Activated T-helper 2 cell treated with anti-CD3 and anti-CD28 coated beads, Interferon-gamma antibody, Interleukin-2, Interleukin-4, amounts not matched to agents 10 μg/mL and 5 μg/mL and 100 μg/mL, durations not matched to agents 14 hours and 24 hours and 36 hours (primary cell): ENCODE results near the gene NPM3. TPM values are rescaled to one million over a fixed set of nuclear protein-coding genes. Genes with fewer than 3 reads are reported as not detected.

ENCODE experiments used
- DNase-seq: peaks from one replicate; pipeline ENCODE4 v3.0.0; 2021; ENCODE audit warnings: low spot score
- H3K27ac Mint-ChIP-seq: one replicate; pipeline ENCODE4 v1.8.0; 2021; ENCODE audit warnings: mixed read lengths
- H3K27me3 Mint-ChIP-seq: one replicate; pipeline ENCODE4 v1.8.0; 2021; ENCODE audit warnings: low read depth, mixed read lengths
- H3K36me3 Mint-ChIP-seq: one replicate; pipeline ENCODE4 v1.8.0; 2021; ENCODE audit warnings: low read depth, mixed read lengths
- H3K4me1 Mint-ChIP-seq: one replicate; pipeline ENCODE4 v1.8.0; 2021; ENCODE audit warnings: low read depth, mixed read lengths
- H3K4me3 Mint-ChIP-seq: one replicate; pipeline ENCODE4 v1.8.0; 2021; ENCODE audit warnings: low read depth, mild to moderate bottlenecking, moderate library complexity, mixed read lengths
- H3K9me3 Mint-ChIP-seq: one replicate; pipeline ENCODE4 v1.8.0; 2021; ENCODE audit warnings: mixed read lengths
- intact Hi-C: fragments of 100-400 bp; cut with micrococcal nuclease; formaldehyde crosslinking; loops from one replicate; pipeline ENCODE4 v1.15.1; 2023
- total RNA-seq: library from RNA; stranded (reverse); gene quantifications from 2 replicates; pipeline ENCODE4 v1.2.3, GENCODE V29; 2022

The NPM3 gene
- total RNA-seq, 1 donor from 2014 or later, result 139 TPM

DNA sequence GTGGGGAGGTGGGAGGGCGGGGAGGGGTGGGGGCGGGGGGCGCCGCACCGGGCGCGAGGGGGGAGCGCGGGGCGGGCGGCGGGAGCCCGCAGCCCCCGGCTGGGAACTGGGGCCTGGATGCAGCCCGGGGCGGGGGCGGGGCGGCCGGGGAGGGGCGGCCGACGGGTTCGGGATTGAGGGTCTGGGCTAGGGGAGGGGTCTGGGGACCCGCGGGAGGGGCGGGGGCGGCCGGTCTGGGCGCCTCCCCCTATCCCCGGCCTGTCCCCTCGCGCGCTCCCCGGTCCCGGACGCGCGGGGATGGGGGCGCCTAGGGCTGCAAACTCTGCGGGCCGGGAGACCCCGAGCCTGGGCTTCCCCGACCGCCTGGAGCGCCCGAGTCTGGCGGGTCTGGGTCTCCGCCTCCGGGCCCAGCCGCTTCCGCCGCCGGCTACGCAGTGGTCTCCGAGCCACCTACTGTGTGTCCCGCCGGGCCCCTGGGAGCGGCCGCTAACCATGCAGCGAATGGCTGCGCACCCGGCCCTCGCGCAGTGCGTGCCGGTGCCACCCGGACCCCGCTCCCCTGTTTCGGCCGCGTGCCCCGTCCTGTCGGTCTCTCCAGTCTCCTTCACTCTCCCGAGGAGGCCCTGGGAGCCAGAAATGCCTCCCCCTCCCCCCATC, 7.0 kb downstream of the NPM3 start:
- no peak overlapping the region for H3K4me3 Mint-ChIP-seq
- H3K4me1 Mint-ChIP-seq, result peaks cover 15% of the 10 kb centered on the region
- peaks cover 19% of the 10 kb centered on the region for H3K36me3 Mint-ChIP-seq
- intact Hi-C loops, result loop anchor here (10.0 kb wide), 2 partner anchors 631 to 1041 kb away; no protein-coding TSS in a partner anchor
- H3K27me3 Mint-ChIP-seq, result peaks cover 59% of the 10 kb centered on the region
- H3K9me3 Mint-ChIP-seq, result no peaks in the 10 kb centered on the region
- DNase-seq, result no peak
- H3K27ac Mint-ChIP-seq, result no peak overlapping the region

DNA sequence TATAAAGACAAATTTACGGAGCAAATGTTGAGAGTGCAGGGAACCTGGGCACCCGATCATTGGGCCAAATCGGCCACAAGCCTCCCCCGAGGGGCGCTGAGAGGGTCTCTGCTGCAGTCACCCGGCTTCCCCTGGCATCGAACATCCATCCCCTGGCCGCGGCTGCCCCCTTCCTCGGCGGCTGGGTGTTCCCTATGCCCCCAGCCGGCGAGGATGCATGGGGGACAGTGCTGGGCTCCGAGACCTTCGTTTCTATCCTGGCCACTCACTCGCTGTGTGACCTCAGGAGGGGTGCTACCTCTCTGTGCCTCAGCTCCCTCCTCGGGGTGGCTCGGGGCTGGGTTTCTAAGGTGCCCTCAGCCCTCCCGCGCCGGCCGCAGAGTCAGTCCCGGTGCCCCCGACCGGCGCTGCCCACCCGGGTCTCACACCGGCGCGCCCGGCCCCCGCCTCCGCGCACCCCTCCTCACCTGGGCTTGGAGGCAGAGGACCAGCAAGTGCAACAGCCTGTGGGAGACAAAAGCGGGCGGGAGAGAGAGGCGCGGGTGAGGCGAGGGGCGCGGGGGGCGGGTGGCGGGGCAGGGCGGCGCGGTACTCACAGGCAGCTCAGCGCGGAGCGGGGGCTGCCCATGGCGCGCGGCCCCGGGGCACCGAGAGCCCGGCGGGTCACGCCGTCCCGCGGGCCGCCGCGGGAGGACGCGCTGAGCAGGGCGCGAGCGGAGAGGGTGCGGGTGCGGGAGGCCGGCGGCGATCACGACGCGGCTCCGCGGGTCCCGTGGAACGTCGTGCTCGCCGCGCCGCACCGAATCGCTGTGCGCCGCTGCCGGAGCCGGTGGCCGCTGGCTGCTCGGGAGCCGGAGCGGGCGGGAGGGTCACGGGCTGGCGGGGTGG, 7.7 kb downstream of the NPM3 start, which contains the start of gene FGF8:
FGF8 (minus strand) TSS at position 842 of the 888 bp plus-strand sequence; CDS start at position 628, 214 bp downstream.
- Mint-ChIP-seq H3K4me3 (no peak within 1 kb of the TSS), H3K9me3 (no peaks in the 10 kb centered on the region), H3K36me3 (peaks cover 17% of the 10 kb centered on the region), H3K27ac (no peak within 1 kb of the TSS), H3K27me3 (peaks cover 61% of the 10 kb centered on the region), H3K4me1 (peaks cover 11% of the 10 kb centered on the region)
- intact Hi-C loops, result loop anchor here (10.0 kb wide), 2 partner anchors 631 to 1041 kb away; no protein-coding TSS in a partner anchor
- DNase-seq, result no peak

- Mint-ChIP-seq H3K4me3 (no peak overlapping the region), H3K27me3 (peaks cover 61% of the 10 kb centered on the region), H3K9me3 (no peaks in the 10 kb centered on the region), H3K4me1 (peaks cover 8% of the 10 kb centered on the region), H3K27ac (no peak overlapping the region), H3K36me3 (peaks cover 17% of the 10 kb centered on the region)
- DNase-seq, result no peak
- intact Hi-C loops, result loop anchor here (10.0 kb wide), 2 partner anchors 630 to 1040 kb away; no protein-coding TSS in a partner anchor
These were observed 8.5 kb downstream of the NPM3 start for GRCh38 chr10:101774589-101775272.

DNA sequence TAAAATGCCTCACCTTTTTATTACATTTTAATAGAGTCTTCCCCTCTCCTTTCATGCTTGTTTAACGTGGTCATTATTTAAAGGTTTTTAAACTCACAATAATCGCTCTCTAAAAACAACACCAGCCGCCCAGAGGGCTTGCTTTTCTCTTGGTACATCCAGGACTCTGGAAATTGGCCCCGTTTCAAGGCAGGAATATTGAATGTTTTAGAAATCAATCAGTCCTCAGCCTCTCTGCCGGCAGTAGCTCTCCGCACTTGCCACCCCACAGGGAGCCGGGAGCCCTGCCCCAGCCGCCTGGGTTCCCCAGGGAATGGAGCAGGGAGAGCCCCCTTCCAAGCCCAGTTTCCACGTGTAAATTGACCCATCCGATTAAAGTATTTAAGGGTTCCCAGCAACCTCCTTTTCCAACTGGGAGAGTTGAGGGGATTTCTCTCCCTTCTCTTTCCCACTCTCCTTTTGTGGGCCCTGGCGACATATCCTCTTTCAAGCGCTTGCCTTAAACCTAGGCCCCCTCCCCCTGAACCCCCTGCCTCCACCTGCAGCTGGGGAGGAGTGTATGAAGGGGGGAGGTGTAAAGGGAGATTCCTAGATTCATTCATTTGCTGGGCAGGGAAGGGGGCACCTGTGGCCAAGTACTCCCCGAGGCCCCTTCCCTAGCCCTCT, 9.2 kb downstream of the NPM3 start:
- peaks cover 14% of the 10 kb centered on the region for H3K36me3 Mint-ChIP-seq
- H3K4me3 Mint-ChIP-seq, result no peak overlapping the region
- H3K27me3 Mint-ChIP-seq, result peaks cover 62% of the 10 kb centered on the region
- no peaks in the 10 kb centered on the region for H3K9me3 Mint-ChIP-seq
- no peak for DNase-seq
- peaks cover 4% of the 10 kb centered on the region for H3K4me1 Mint-ChIP-seq
- intact Hi-C loops, result loop anchor here (10.0 kb wide), 2 partner anchors 629 to 1039 kb away; no protein-coding TSS in a partner anchor
- H3K27ac Mint-ChIP-seq, result no peak overlapping the region

DNA sequence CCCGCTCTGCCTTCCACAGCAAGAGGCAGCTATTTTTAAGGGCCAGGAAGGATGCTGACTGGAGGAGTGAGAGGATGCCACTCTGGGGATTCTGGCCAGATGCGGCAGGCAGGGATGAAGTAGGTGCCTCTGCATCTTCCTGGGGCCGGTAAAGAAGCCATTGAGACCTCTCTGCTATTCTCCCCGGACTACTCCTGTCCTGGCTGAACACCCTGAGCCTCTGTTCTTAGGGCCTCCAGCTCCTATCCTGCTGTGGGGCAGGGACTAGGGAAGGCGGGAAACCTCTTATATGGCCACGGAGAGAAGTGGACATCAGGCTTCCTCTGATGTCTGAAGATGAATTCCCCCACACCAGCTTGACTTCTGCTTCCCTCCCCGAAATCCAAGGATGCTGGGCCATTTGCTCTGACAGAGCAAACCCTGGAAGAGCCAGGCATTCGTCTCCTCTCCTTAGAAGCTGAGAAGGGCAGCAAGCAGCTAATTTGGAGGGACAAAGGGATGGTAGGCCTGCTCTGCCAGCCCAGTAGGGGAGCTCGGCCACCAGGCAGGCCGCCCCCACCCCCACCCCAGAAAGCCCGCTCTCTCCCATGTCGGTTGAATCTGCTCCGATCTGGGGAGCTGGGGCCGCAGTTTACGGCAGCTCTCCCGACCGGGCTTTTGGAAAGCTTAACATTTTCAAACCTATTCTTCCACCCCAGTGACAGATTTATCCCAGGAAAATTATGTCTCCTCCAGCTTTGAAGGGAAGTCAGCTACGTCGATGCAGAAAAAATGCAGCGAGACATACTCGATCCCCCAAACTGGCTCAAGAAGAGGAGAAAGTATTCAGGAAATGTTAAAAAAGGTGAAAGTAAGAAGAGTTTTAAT, 10.1 kb downstream of the NPM3 start:
- Mint-ChIP-seq H3K27ac (no peak overlapping the region), H3K4me3 (no peak overlapping the region), H3K4me1 (no peaks in the 10 kb centered on the region), H3K9me3 (no peaks in the 10 kb centered on the region), H3K36me3 (peaks cover 9% of the 10 kb centered on the region), H3K27me3 (peaks cover 57% of the 10 kb centered on the region)
- intact Hi-C loops, result loop anchor here (10.0 kb wide), 2 partner anchors 628 to 1038 kb away; no protein-coding TSS in a partner anchor
- DNase-seq, result no peak

GRCh38 chr10:101772017-101772894, 11.0 kb downstream of the NPM3 start:
- intact Hi-C loops, result loop anchor here (10.0 kb wide), 2 partner anchors 627 to 1037 kb away; no protein-coding TSS in a partner anchor
- Mint-ChIP-seq H3K9me3 (no peaks in the 10 kb centered on the region), H3K4me3 (no peak overlapping the region), H3K27ac (no peak overlapping the region), H3K36me3 (peaks cover under 1% of the 10 kb centered on the region), H3K27me3 (peaks cover 49% of the 10 kb centered on the region), H3K4me1 (no peaks in the 10 kb centered on the region)
- no peak for DNase-seq

DNA sequence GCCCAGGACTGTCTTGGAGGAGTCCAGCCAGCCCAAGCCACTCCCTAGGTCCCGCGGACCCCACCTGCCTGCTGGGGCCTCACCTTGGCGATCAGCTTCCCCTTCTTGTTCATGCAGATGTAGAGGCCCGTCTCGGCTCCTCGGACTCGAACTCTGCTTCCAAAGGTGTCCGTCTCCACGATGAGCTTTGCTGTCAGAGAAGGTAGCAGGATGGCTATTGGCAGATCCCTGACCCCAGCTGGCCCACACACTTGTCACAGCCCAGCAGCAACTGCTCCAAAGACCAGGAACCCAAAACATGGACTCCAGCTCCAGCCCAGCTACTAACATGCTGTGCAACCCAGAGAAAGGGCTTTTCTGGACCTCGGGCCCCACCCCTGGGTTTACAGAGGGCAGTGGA, 11.9 kb downstream of the NPM3 start:
- no peak overlapping the region for H3K27ac Mint-ChIP-seq
- no peaks in the 10 kb centered on the region for H3K36me3 Mint-ChIP-seq
- no peaks in the 10 kb centered on the region for H3K9me3 Mint-ChIP-seq
- DNase-seq, result no peak
- no peak overlapping the region for H3K4me3 Mint-ChIP-seq
- H3K27me3 Mint-ChIP-seq, result peaks cover 50% of the 10 kb centered on the region
- intact Hi-C loops, result loop anchor here (10.0 kb wide), 2 partner anchors 627 to 1037 kb away; no protein-coding TSS in a partner anchor
- H3K4me1 Mint-ChIP-seq, result no peaks in the 10 kb centered on the region

DNA sequence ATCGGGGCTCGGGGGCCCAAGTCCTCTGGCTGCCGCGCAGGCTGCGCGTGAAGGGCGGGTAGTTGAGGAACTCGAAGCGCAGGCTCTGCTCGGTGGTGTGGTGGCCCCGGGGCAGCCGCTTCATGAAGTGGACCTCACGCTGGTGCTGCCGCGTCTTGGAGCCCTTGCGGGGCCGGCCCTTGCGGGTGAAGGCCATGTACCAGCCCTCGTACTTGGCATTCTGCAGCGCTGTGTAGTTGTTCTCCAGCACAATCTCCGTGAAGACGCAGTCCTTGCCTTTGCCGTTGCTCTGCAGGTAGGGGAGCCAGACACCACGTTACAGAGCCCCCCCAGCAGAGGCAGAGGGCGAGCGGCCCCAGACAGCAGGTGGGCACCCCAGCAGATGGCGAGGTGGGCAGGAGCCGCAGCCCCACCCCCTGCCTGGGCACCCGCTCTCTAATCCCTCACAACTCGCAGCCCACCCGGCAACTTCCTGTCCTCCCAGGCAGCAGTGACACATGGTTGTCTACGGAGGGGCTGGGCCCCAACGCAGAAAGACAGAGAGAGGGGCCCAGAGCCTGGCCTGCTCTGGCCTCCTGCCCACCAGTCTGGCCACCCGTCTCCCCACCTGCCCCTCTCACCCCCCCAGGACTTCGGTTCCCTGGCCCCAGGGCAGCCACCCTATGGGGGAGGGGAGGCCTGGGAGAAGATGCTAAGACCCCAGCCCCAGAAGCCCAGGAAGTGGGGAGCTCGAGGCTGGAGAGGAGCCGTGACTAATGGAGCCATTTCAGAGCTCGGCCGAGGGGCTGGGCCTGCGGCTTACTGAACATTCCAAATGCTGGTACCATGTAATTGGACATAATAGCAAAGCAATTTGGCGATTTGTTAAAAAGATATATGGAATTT, 12.7 kb downstream of the NPM3 start:
- no peak overlapping the region for H3K4me3 Mint-ChIP-seq
- peaks cover 56% of the 10 kb centered on the region for H3K27me3 Mint-ChIP-seq
- no peaks in the 10 kb centered on the region for H3K36me3 Mint-ChIP-seq
- no peaks in the 10 kb centered on the region for H3K4me1 Mint-ChIP-seq
- intact Hi-C loops, result loop anchor here (10.0 kb wide), 2 partner anchors 626 to 1036 kb away; no protein-coding TSS in a partner anchor
- DNase-seq, result no peak
- no peaks in the 10 kb centered on the region for H3K9me3 Mint-ChIP-seq
- H3K27ac Mint-ChIP-seq, result no peak overlapping the region

GRCh38 chr10:101769541-101770180, 13.6 kb downstream of the NPM3 start:
- DNase-seq, result no peak
- no peak overlapping the region for H3K4me3 Mint-ChIP-seq
- H3K27me3 Mint-ChIP-seq, result peaks cover 56% of the 10 kb centered on the region
- no peaks in the 10 kb centered on the region for H3K4me1 Mint-ChIP-seq
- no peaks in the 10 kb centered on the region for H3K36me3 Mint-ChIP-seq
- no peak overlapping the region for H3K27ac Mint-ChIP-seq
- H3K9me3 Mint-ChIP-seq, result no peaks in the 10 kb centered on the region
- intact Hi-C loops, result loop anchor here (10.0 kb wide), 2 partner anchors 625 to 1035 kb away; no protein-coding TSS in a partner anchor

GRCh38 chr10:101768791-101769170, 14.5 kb downstream of the NPM3 start:
- peaks cover 50% of the 10 kb centered on the region for H3K27me3 Mint-ChIP-seq
- no peak overlapping the region for H3K4me3 Mint-ChIP-seq
- DNase-seq, result no peak
- H3K4me1 Mint-ChIP-seq, result no peaks in the 10 kb centered on the region
- H3K27ac Mint-ChIP-seq, result no peak overlapping the region
- intact Hi-C loops, result no loop called here
- no peaks in the 10 kb centered on the region for H3K9me3 Mint-ChIP-seq
- no peaks in the 10 kb centered on the region for H3K36me3 Mint-ChIP-seq
